ENCODE results near the gene TAF5. TPM values are rescaled to one million over a fixed set of nuclear protein-coding genes. Genes with fewer than 3 reads are reported as not detected.

The TAF5 gene
- total RNA-seq, 4 donors from 2014 or later, result 4.1 to 6.4 (median 5.2) TPM

DNA sequence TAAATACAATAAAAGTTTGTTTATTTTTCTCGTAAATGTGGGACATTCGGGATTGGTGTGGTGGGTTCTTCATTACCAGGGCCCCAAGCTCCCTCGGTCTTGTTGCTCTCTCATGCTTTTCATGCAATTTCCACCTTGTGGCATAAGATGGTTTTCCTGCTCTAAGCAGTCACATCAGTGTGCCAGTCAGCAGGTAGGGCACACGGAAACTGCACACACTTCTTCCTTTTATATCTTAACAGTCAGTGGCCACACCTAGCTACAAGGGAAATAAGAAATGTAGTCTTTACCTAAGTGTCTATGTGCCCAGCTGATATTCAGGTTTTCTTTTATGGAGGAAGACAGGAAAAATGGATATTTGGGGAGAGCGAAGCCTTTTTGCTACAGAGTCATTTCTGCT is 6.5 kb downstream of the TAF5 start:
- no peak for TF ChIP-seq POLR2A (IDR thresholded peaks at IDR 0.05)
- TF ChIP-seq, protein P1, sequence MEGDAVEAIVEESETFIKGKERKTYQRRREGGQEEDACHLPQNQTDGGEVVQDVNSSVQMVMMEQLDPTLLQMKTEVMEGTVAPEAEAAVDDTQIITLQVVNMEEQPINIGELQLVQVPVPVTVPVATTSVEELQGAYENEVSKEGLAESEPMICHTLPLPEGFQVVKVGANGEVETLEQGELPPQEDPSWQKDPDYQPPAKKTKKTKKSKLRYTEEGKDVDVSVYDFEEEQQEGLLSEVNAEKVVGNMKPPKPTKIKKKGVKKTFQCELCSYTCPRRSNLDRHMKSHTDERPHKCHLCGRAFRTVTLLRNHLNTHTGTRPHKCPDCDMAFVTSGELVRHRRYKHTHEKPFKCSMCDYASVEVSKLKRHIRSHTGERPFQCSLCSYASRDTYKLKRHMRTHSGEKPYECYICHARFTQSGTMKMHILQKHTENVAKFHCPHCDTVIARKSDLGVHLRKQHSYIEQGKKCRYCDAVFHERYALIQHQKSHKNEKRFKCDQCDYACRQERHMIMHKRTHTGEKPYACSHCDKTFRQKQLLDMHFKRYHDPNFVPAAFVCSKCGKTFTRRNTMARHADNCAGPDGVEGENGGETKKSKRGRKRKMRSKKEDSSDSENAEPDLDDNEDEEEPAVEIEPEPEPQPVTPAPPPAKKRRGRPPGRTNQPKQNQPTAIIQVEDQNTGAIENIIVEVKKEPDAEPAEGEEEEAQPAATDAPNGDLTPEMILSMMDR (IDR thresholded peaks at IDR 0.05 in 4 of 5, conservative IDR thresholded peaks at IDR 0.05 in 1 of 5), result no peak
- Histone ChIP-seq H3K36me3 (peaks cover 4 to 42% of the 10 kb centered on the region in 2 donors), H3K9me3 (no peaks in the 10 kb centered on the region), H3K4me1 (peaks cover 16 to 19% of the 10 kb centered on the region in 2 donors), H3K27me3 (no peaks in the 10 kb centered on the region), H3K4me3 (no peak overlapping the region), H3K27ac (no peak overlapping the region)
- DNase-seq, result no peak
- intact Hi-C loops (cut with DNase I; ENCODE audit: low total_unique reads), result no loop called here
- no peak for ATAC-seq
- in situ Hi-C loops (cut with MboI; ENCODE audit: low sequenced_read_pairs in 4 of 4), result no loop called here

DNA sequence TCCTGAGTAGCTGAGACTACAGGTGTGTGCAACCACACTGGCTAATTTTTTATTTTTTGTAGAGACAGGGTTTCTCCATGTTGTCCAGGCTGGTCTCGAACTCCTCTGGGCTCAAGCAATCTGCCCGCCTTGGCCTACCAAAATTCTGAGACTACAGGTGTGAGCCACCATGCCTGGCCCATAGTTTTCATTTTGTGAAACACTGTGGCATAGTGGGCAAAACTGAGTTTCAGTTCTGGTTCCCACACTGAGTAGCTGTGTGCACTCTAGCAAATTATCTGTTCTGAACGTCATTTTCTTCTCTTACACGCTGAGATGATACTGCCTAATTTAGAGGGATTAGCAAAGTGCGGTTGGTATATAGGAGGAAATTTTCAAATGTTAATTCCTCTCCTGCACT is 15.0 kb downstream of the TAF5 start:
- H3K9me3 ChIP-seq, result no peaks in the 10 kb centered on the region
- in situ Hi-C loops (cut with MboI; ENCODE audit: low sequenced_read_pairs in 4 of 4) (no loop called here), intact Hi-C loops (cut with DNase I; ENCODE audit: low total_unique reads) (no loop called here)
- TF ChIP-seq, protein P1 (IDR thresholded peaks at IDR 0.05 in 4 of 5, conservative IDR thresholded peaks at IDR 0.05 in 1 of 5), result no peak
- no peak for TF ChIP-seq POLR2A (IDR thresholded peaks at IDR 0.05)
- no peak for DNase-seq
- no peaks in the 10 kb centered on the region for H3K4me1 ChIP-seq
- H3K36me3 ChIP-seq, result peaks cover 0 to 74% of the 10 kb centered on the region in 2 donors
- H3K27me3 ChIP-seq, result no peaks in the 10 kb centered on the region
- H3K27ac ChIP-seq, result no peak overlapping the region
- no peak for ATAC-seq
- no peak overlapping the region for H3K4me3 ChIP-seq

DNA sequence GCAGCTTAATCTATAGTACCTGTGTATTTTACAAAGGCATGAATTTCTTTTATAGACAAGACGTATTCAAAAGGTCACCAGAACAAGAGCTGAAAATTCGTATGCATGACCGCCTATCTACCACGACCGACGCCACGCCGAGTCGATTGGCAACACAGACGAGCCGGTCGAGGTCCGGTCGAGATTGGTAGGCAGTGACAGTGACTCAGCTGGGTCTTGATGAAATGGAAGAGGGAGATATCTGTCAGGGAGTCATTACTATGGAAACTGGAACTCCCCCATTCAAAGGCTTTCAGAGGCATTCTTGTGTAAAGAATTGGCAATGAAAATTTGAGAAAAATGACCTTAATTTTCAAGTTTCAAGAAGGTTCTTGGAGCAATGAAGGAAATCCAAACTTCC is 26.4 kb downstream of the TAF5 start:
- H3K4me1 ChIP-seq, result peaks cover 39 to 43% of the 10 kb centered on the region in 2 donors
- DNase-seq (no peak), ATAC-seq (no peak)
- H3K27ac ChIP-seq, result peak overlapping the region in 2 of 4 donors; percentile 20 to 97
- no peaks in the 10 kb centered on the region for H3K27me3 ChIP-seq
- no peaks in the 10 kb centered on the region for H3K9me3 ChIP-seq
- in situ Hi-C loops (cut with MboI; ENCODE audit: low sequenced_read_pairs in 4 of 4), result no loop called here
- intact Hi-C loops (cut with DNase I; ENCODE audit: low total_unique reads), result no loop called here
- TF ChIP-seq POLR2A (IDR thresholded peaks at IDR 0.05), result no peak
- TF ChIP-seq, protein P1 (IDR thresholded peaks at IDR 0.05 in 4 of 5, conservative IDR thresholded peaks at IDR 0.05 in 1 of 5), result no peak
- no peak overlapping the region for H3K4me3 ChIP-seq
- H3K36me3 ChIP-seq, result peaks cover 0 to 46% of the 10 kb centered on the region in 2 donors

DNA sequence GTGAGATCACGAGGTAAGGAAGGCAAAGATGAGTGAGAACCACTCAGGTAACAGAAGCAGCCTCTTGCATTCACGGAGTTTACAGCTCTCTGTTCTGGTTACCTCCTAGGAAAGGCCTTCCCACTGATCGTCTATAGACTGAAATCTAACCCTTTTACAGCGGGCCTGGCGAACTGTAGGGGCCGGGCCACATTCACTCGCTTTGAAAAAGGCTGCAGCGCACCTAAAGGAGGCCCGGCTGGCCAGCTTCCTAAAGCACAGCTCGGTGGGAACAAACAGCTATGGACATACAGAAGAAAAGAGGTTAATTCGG is 27.9 kb downstream of the TAF5 start:
- DNase-seq (no peak), ATAC-seq (peak; percentile 15 to 24)
- no peak for TF ChIP-seq POLR2A (IDR thresholded peaks at IDR 0.05)
- TF ChIP-seq, protein P1 (IDR thresholded peaks at IDR 0.05 in 4 of 5, conservative IDR thresholded peaks at IDR 0.05 in 1 of 5), result no peak
- peaks cover 0 to 46% of the 10 kb centered on the region in 2 donors for H3K36me3 ChIP-seq
- intact Hi-C loops (cut with DNase I; ENCODE audit: low total_unique reads), result loop anchor here (1.0 to 5.0 kb wide), 3 partner anchors 28 to 1808 kb away; partner anchors contain the start of genes CNNM2, DPCD, POLL and TAF5
- in situ Hi-C loops (cut with MboI; ENCODE audit: low sequenced_read_pairs in 4 of 4), result no loop called here
- H3K4me1 ChIP-seq, result peaks cover 39 to 43% of the 10 kb centered on the region in 2 donors
- H3K9me3 ChIP-seq, result no peaks in the 10 kb centered on the region
- no peaks in the 10 kb centered on the region for H3K27me3 ChIP-seq
- peak overlapping the region; percentile 88 to 96 (median 94) for H3K4me3 ChIP-seq
- H3K27ac ChIP-seq, result peak overlapping the region; percentile 91 to 97 (median 94)
